H9 (cell line): ENCODE data around the gene ZNF385B. TPM values are rescaled to one million over a fixed set of nuclear protein-coding genes. Genes with fewer than 3 reads are reported as not detected.

ENCODE experiments used
- DNase-seq: peaks from one replicate; pipeline ENCODE4 v3.0.0-alpha.2; 2017
- H2AFZ ChIP-seq: one replicate; pipeline ENCODE4 v1.6.1; 2013; ENCODE audit warnings: mild to moderate bottlenecking, low read length, control low read depth, moderate library complexity
- H2AK5ac ChIP-seq: 2 replicates; pipeline ENCODE4 v1.6.1; 2013; ENCODE audit warnings: low read length, control low read depth, mixed read lengths; ENCODE audit not compliant: insufficient read length
- H2BK120ac ChIP-seq: one replicate; pipeline ENCODE4 v1.6.1; 2013; ENCODE audit warnings: low read depth, mild to moderate bottlenecking, low read length, control low read depth, inconsistent platforms; ENCODE audit not compliant: poor library complexity, severe bottlenecking
- H2BK12ac ChIP-seq: 2 replicates; pipeline ENCODE4 v1.6.1; 2013; ENCODE audit warnings: low read length, control low read depth, mixed read lengths, low read depth; ENCODE audit not compliant: insufficient read length
- H2BK15ac ChIP-seq: 2 replicates; pipeline ENCODE4 v1.6.1; 2013; ENCODE audit warnings: low read depth, low read length, control low read depth
- H2BK20ac ChIP-seq: one replicate; pipeline ENCODE4 v1.6.1; 2013; ENCODE audit warnings: low read depth, mild to moderate bottlenecking, low read length, control low read depth, inconsistent platforms; ENCODE audit not compliant: poor library complexity, severe bottlenecking
- H2BK5ac ChIP-seq: 2 replicates; pipeline ENCODE4 v1.6.1; 2013; ENCODE audit warnings: low read length, control low read depth, mixed read lengths; ENCODE audit not compliant: insufficient read length
- H3K14ac ChIP-seq: 2 replicates; pipeline ENCODE4 v1.6.1; 2013; ENCODE audit warnings: low read length, control low read depth; ENCODE audit not compliant: insufficient read depth
- H3K18ac ChIP-seq: 2 replicates; pipeline ENCODE4 v1.6.1; 2013; ENCODE audit warnings: low read depth, mild to moderate bottlenecking, mixed read lengths, low read length, control low read depth; ENCODE audit not compliant: insufficient read length
- H3K23ac ChIP-seq: 2 replicates; pipeline ENCODE4 v1.6.1; 2013; ENCODE audit warnings: low read length, control low read depth, mixed read lengths, low read depth; ENCODE audit not compliant: insufficient read length
- H3K23me2 ChIP-seq: 2 replicates; pipeline ENCODE4 v1.6.1; 2013; ENCODE audit warnings: low read depth, mild to moderate bottlenecking, mixed read lengths, low read length, control low read depth; ENCODE audit not compliant: insufficient read length, poor library complexity, severe bottlenecking
- H3K27ac ChIP-seq: 2 replicates; pipeline ENCODE4 v1.5.1; 2013; ENCODE audit warnings: low read length, control low read depth, mixed read lengths, low read depth; ENCODE audit not compliant: insufficient read length
- H3K27me3 ChIP-seq: 2 replicates; pipeline ENCODE4 v1.6.1; 2013; ENCODE audit warnings: low read length, control low read depth, inconsistent platforms; ENCODE audit not compliant: insufficient read depth
- H3K4ac ChIP-seq: 2 replicates; pipeline ENCODE4 v1.6.1; 2013; ENCODE audit warnings: low read depth, mild to moderate bottlenecking, control low read depth, inconsistent platforms, low read length, moderate library complexity
- H3K4me1 ChIP-seq: 2 replicates; pipeline ENCODE4 v1.6.1; 2013; ENCODE audit warnings: low read length, control low read depth, inconsistent platforms; ENCODE audit not compliant: insufficient read depth
- H3K4me2 ChIP-seq: 2 replicates; pipeline ENCODE4 v1.6.1; 2013; ENCODE audit warnings: low read length, control low read depth, mixed read lengths; ENCODE audit not compliant: insufficient read length, insufficient read depth
- H3K56ac ChIP-seq: 2 replicates; pipeline ENCODE4 v1.6.1; 2013; ENCODE audit warnings: low read depth, mild to moderate bottlenecking, mixed read lengths, low read length, control low read depth; ENCODE audit not compliant: insufficient read length
- H3K79me1 ChIP-seq: 2 replicates; pipeline ENCODE4 v1.6.1; 2013; ENCODE audit warnings: low read depth, mild to moderate bottlenecking, moderate library complexity, low read length, control low read depth, inconsistent platforms; ENCODE audit not compliant: insufficient read depth, poor library complexity, severe bottlenecking
- H3K79me2 ChIP-seq: 2 replicates; pipeline ENCODE4 v1.6.1; 2013; ENCODE audit warnings: low read length, control low read depth, inconsistent platforms; ENCODE audit not compliant: insufficient read depth
- H3K9ac ChIP-seq: 2 replicates; pipeline ENCODE4 v1.6.1; 2013; ENCODE audit warnings: low read length, control low read depth, mixed read lengths; ENCODE audit not compliant: insufficient read length; ENCODE audit errors: extremely low read depth
- H3K9me3 ChIP-seq: one replicate; pipeline ENCODE4 v1.6.1; 2013; ENCODE audit warnings: low read depth, low read length, inconsistent platforms; ENCODE audit not compliant: control insufficient read depth
- H3T11ph ChIP-seq: one replicate; pipeline ENCODE4 v1.6.1; 2013; ENCODE audit warnings: mild to moderate bottlenecking, low read length, control low read depth, inconsistent platforms
- H4K20me1 ChIP-seq: one replicate; pipeline ENCODE4 v1.6.1; 2013; ENCODE audit not compliant: control insufficient read depth, insufficient read length, insufficient read depth
- H4K5ac ChIP-seq: 2 replicates; pipeline ENCODE4 v1.6.1; 2013; ENCODE audit warnings: low read depth, mild to moderate bottlenecking, mixed read lengths, low read length, control low read depth; ENCODE audit not compliant: insufficient read length
- H4K8ac ChIP-seq: replicated peaks from 2 replicates; pipeline ENCODE4 v1.6.1; 2013; ENCODE audit warnings: low read length, control low read depth, mixed read lengths, low read depth; ENCODE audit not compliant: insufficient read length
- H4K91ac ChIP-seq: 2 replicates; pipeline ENCODE4 v1.6.1; 2013; ENCODE audit warnings: low read depth, mild to moderate bottlenecking, moderate library complexity, mixed read lengths, low read length, control low read depth; ENCODE audit not compliant: insufficient read length
- H3K27ac Mint-ChIP-seq, 3 experiments: 2 replicates in 2 of 3; 3 replicates in 1 of 3; pipeline ENCODE4 v1.8.0; 2020 to 2021; ENCODE audit warnings: mixed read lengths in 3 of 3, mild to moderate bottlenecking in 1 of 3, moderate library complexity in 1 of 3
- H3K27me3 Mint-ChIP-seq: 2 replicates; pipeline ENCODE4 v1.8.0; 2021; ENCODE audit warnings: low read depth, mild to moderate bottlenecking, moderate library complexity, mixed read lengths
- H3K36me3 Mint-ChIP-seq, 3 experiments: 2 replicates in 2 of 3; 3 replicates in 1 of 3; pipeline ENCODE4 v1.8.0; 2020 to 2021; ENCODE audit warnings: low read depth in 3 of 3, mixed read lengths in 3 of 3; ENCODE audit not compliant: insufficient read depth in 1 of 3
- H3K4me1 Mint-ChIP-seq, 2 experiments: 2 replicates each; pipeline ENCODE4 v1.8.0; 2020; ENCODE audit warnings: mixed read lengths in 2 of 2
- H3K4me3 Mint-ChIP-seq, 2 experiments: 2 replicates in 1 of 2; 3 replicates in 1 of 2; pipeline ENCODE4 v1.8.0; 2020 to 2021; ENCODE audit warnings: mild to moderate bottlenecking in 2 of 2, mixed read lengths in 2 of 2, moderate library complexity in 1 of 2
- H3K9me3 Mint-ChIP-seq, 2 experiments: 2 replicates in 1 of 2; 3 replicates in 1 of 2; pipeline ENCODE4 v1.8.0; 2020; ENCODE audit warnings: mild to moderate bottlenecking in 2 of 2, mixed read lengths in 2 of 2, moderate library complexity in 1 of 2
- WGBS: extraction: QIAGEN DNeasy Blood & Tissue Kit; methylation state at CpG from one replicate; pipeline ENCODE4 v1.1.7; 2013; ENCODE audit warnings: missing lambda C conversion rate, low lambda C conversion rate, mixed read lengths; ENCODE audit not compliant: insufficient read length; ENCODE audit errors: extremely low coverage; 5-methylcytosine and 5-hydroxymethylcytosine counted together
- total RNA-seq: library from RNA; stranded (reverse); gene quantifications from 2 replicates; pipeline ENCODE4 v1.2.1, GENCODE V29; 2021
- TF ChIP-seq, protein P1 (sequence below): fragments of 200-600 bp; sonication (generic); conservative IDR thresholded peaks from 3 replicates; pipeline ENCODE4 v1.8.0; 2021; ENCODE audit warnings: antibody characterized with exemption, mild to moderate bottlenecking

ZNF385B gene
- total RNA-seq, 1 experiment from 2014 or later = 2.1 TPM

DNA sequence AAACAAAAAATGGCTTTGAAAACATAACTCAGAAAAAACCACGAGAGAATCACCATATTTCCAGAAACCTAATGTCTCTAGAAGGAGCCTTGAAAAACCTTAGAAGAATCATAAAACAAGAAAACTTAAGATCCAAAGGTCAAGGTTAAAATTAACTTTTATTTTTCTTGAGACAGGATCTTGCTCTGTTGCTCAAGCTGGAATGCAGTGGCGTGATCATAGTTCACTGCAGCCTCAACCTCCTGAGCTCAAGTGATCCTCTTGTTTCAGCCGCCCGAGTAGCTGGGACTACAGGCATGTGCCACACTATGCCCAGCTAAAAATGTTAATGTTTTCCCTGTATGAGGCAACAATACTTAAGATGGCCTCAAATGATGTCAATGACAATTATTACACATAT lies 342.6 kb downstream of the ZNF385B start:
- Histone ChIP-seq H3K4me2 (no peak overlapping the region), H3K14ac (no peak overlapping the region), H4K8ac (no peak overlapping the region), H2BK5ac (no peak overlapping the region), H3K4ac (no peak overlapping the region), H3K4me1 (no peaks in the 10 kb centered on the region), H3K18ac (no peak overlapping the region), H2BK12ac (no peak overlapping the region), H3K27me3 (no peaks in the 10 kb centered on the region), H2BK120ac (no peak overlapping the region), H3K9me3 (no peaks in the 10 kb centered on the region), H4K5ac (no peak overlapping the region), H3K23me2 (no peaks in the 10 kb centered on the region), H4K20me1 (no peaks in the 10 kb centered on the region), H3K56ac (no peak overlapping the region), H3K27ac (no peak overlapping the region), H3K9ac (no peak overlapping the region), H2BK15ac (no peak overlapping the region), H4K91ac (no peak overlapping the region), H2BK20ac (no peak overlapping the region), H3K23ac (no peak overlapping the region), H3T11ph (no peak overlapping the region), H2AK5ac (no peak overlapping the region), H2AFZ (no peak overlapping the region), H3K79me1 (no peaks in the 10 kb centered on the region), H3K79me2 (no peaks in the 10 kb centered on the region)
- no peak overlapping the region for H3K4me3 Mint-ChIP-seq
- no CpG with 5 or more reads among the region's 4 CpGs for WGBS
- peaks cover 0 to 6% of the 10 kb centered on the region in 2 experiments; a peak in 3 of 5 replicates for H3K9me3 Mint-ChIP-seq
- H3K27ac Mint-ChIP-seq = no peak overlapping the region
- H3K36me3 Mint-ChIP-seq = peaks cover 0 to 8% (median 0%) of the 10 kb centered on the region in 3 experiments; a peak in 2 of 7 replicates
- H3K4me1 Mint-ChIP-seq = peaks cover 6% of the 10 kb centered on the region in 2 experiments
- H3K27me3 Mint-ChIP-seq = no peaks in the 10 kb centered on the region
- TF ChIP-seq, protein P1, sequence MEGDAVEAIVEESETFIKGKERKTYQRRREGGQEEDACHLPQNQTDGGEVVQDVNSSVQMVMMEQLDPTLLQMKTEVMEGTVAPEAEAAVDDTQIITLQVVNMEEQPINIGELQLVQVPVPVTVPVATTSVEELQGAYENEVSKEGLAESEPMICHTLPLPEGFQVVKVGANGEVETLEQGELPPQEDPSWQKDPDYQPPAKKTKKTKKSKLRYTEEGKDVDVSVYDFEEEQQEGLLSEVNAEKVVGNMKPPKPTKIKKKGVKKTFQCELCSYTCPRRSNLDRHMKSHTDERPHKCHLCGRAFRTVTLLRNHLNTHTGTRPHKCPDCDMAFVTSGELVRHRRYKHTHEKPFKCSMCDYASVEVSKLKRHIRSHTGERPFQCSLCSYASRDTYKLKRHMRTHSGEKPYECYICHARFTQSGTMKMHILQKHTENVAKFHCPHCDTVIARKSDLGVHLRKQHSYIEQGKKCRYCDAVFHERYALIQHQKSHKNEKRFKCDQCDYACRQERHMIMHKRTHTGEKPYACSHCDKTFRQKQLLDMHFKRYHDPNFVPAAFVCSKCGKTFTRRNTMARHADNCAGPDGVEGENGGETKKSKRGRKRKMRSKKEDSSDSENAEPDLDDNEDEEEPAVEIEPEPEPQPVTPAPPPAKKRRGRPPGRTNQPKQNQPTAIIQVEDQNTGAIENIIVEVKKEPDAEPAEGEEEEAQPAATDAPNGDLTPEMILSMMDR = no peak
- no peak for DNase-seq
